ENCODE data around the gene FRMPD1.
"Not testable (repeated sequence)": the region's sequence is repeated elsewhere in the genome, so short reads cannot be mapped to it uniquely, and the experiment has no call there.

Gene FRMPD1

GRCh38 chr9:37745970-37746369, 95.2 kb downstream of the FRMPD1 start:
- DNase-seq, result no peak

GRCh38 chr9:37746448-37747270, 95.9 kb downstream of the FRMPD1 start:
- DNase-seq, result no peak

GRCh38 chr9:37747271-37747753, 96.6 kb downstream of the FRMPD1 start:
- DNase-seq, result peak; percentile 64

GRCh38 chr9:37749129-37749528, 98.4 kb downstream of the FRMPD1 start:
- no peak for DNase-seq

GRCh38 chr9:37751186-37751585, 100.4 kb downstream of the FRMPD1 start:
- no peak for DNase-seq

- DNase-seq, result not testable (repeated sequence)
These were observed 101.0 kb downstream of the FRMPD1 start for GRCh38 chr9:37751704-37752103.

GRCh38 chr9:37752112-37752511, 101.4 kb downstream of the FRMPD1 start:
- not testable (repeated sequence) for DNase-seq

GRCh38 chr9:37752642-37753488, 102.1 kb downstream of the FRMPD1 start:
- DNase-seq, result no peak

GRCh38 chr9:37753489-37754190, 102.9 kb downstream of the FRMPD1 start, which contains the start of gene TRMT10B:
Gene TRMT10B, plus strand, starts transcription at chr9:37753805. Its CDS starts 8,127 bp downstream, at chr9:37761932.
- DNase-seq, result peak; percentile 80

- no peak for DNase-seq
These were observed 108.0 kb downstream of the FRMPD1 start for GRCh38 chr9:37758747-37759146.

- DNase-seq, result no peak
These were observed 109.8 kb downstream of the FRMPD1 start for GRCh38 chr9:37760416-37761161.

- DNase-seq, result no peak
These were observed 110.8 kb downstream of the FRMPD1 start for GRCh38 chr9:37761511-37761910.

GRCh38 chr9:37765263-37765662, 114.5 kb downstream of the FRMPD1 start:
- not testable (repeated sequence) for DNase-seq

GRCh38 chr9:37769306-37769705, 118.6 kb downstream of the FRMPD1 start:
- DNase-seq, result no peak

- no peak for DNase-seq
These were observed 119.2 kb downstream of the FRMPD1 start for GRCh38 chr9:37769995-37770394.

- no peak for DNase-seq
These were observed 124.6 kb downstream of the FRMPD1 start for GRCh38 chr9:37775216-37775919.

GRCh38 chr9:37776328-37776727, 125.6 kb downstream of the FRMPD1 start:
- no peak for DNase-seq

- DNase-seq, result no peak
These were observed 127.8 kb downstream of the FRMPD1 start for GRCh38 chr9:37778534-37778933.

GRCh38 chr9:37784291-37784615, 133.5 kb downstream of the FRMPD1 start:
- no peak for DNase-seq

GRCh38 chr9:37784616-37785483, 134.1 kb downstream of the FRMPD1 start, which contains the start of gene EXOSC3:
Gene EXOSC3, minus strand, starts transcription at chr9:37785064. Its CDS starts 20 bp downstream, at chr9:37785044.
- DNase-seq, result peak; percentile 87

GRCh38 chr9:37787059-37787458, 136.3 kb downstream of the FRMPD1 start:
- DNase-seq, result no peak
